GM23338 (cell line): ENCODE measurements around the gene TMA7B. TPM values are rescaled to one million over a fixed set of nuclear protein-coding genes. Genes with fewer than 3 reads are reported as not detected.

ENCODE experiments used
- ATAC-seq: fragments of 200-7000 bp; cut with Tn5 transposase; 3 replicates; pipeline ENCODE4 v1.9.1; 2020
- DNase-seq: peaks from one replicate; pipeline ENCODE4 v3.0.0-alpha.2; 2015; ENCODE audit warnings: low spot score
- H2AFZ ChIP-seq: fragments of 200-600 bp; sonication (generic); 2 replicates; pipeline ENCODE4 v1.8.0; 2016; ENCODE audit warnings: antibody characterized with exemption, mild to moderate bottlenecking, moderate library complexity
- H3F3A ChIP-seq: fragments of 200-600 bp; sonication (generic); replicated peaks from 2 replicates; pipeline ENCODE4 v1.8.0; 2017; ENCODE audit warnings: antibody characterized with exemption, mixed run types, low read depth
- H3K27ac ChIP-seq: fragments of 200-600 bp; sonication (generic); 2 replicates; pipeline ENCODE4 v1.6.1; 2016; ENCODE audit warnings: low read depth
- H3K27me3 ChIP-seq: fragments of 200-600 bp; sonication (generic); 2 replicates; pipeline ENCODE4 v1.8.0; 2016; ENCODE audit warnings: mild to moderate bottlenecking, mixed run types, moderate library complexity; ENCODE audit not compliant: insufficient read depth
- H3K36me3 ChIP-seq: fragments of 200-600 bp; sonication (generic); 2 replicates; pipeline ENCODE4 v1.8.0; 2016; ENCODE audit warnings: mild to moderate bottlenecking; ENCODE audit not compliant: insufficient read depth
- H3K4me1 ChIP-seq: fragments of 200-600 bp; sonication (generic); 2 replicates; pipeline ENCODE4 v1.8.0; 2016; ENCODE audit warnings: mild to moderate bottlenecking, moderate library complexity; ENCODE audit not compliant: insufficient read depth
- H3K4me2 ChIP-seq: fragments of 200-600 bp; sonication (generic); 2 replicates; pipeline ENCODE4 v1.7.1; 2017; ENCODE audit warnings: mixed run types
- H3K4me3 ChIP-seq: fragments of 200-600 bp; sonication (generic); 2 replicates; pipeline ENCODE4 v1.6.1; 2016; ENCODE audit warnings: mixed run types
- H3K79me2 ChIP-seq: fragments of 200-600 bp; sonication (generic); replicated peaks from 2 replicates; pipeline ENCODE4 v1.8.0; 2017; ENCODE audit warnings: mild to moderate bottlenecking; ENCODE audit not compliant: insufficient read depth
- H3K9me2 ChIP-seq: fragments of 200-600 bp; sonication (generic); 2 replicates; pipeline ENCODE4 v1.8.0; 2017; ENCODE audit not compliant: insufficient read depth
- H4K20me1 ChIP-seq: fragments of 200-600 bp; sonication (generic); replicated peaks from 2 replicates; pipeline ENCODE4 v1.8.0; 2017; ENCODE audit warnings: mild to moderate bottlenecking; ENCODE audit not compliant: insufficient read depth
- H3K27ac Mint-ChIP-seq: 2 replicates; pipeline ENCODE4 v1.8.0; 2020; ENCODE audit warnings: inconsistent platforms, mild to moderate bottlenecking, moderate library complexity, mixed read lengths
- H3K27me3 Mint-ChIP-seq: 3 replicates; pipeline ENCODE4 v1.8.0; 2022; ENCODE audit warnings: low read depth, mild to moderate bottlenecking, moderate library complexity, mixed read lengths, inconsistent platforms; ENCODE audit not compliant: insufficient read depth, poor library complexity
- H3K36me3 Mint-ChIP-seq: 3 replicates; pipeline ENCODE4 v1.8.0; 2021; ENCODE audit warnings: low read depth, mild to moderate bottlenecking, inconsistent platforms, moderate library complexity, mixed read lengths
- H3K4me1 Mint-ChIP-seq: 3 replicates; pipeline ENCODE4 v1.8.0; 2020; ENCODE audit warnings: mild to moderate bottlenecking, inconsistent platforms, mixed read lengths
- H3K4me3 Mint-ChIP-seq: 3 replicates; pipeline ENCODE4 v1.8.0; 2021; ENCODE audit warnings: moderate library complexity, mild to moderate bottlenecking, inconsistent platforms, mixed read lengths
- H3K9me3 Mint-ChIP-seq: 3 replicates; pipeline ENCODE4 v1.8.0; 2020; ENCODE audit warnings: moderate library complexity, mild to moderate bottlenecking, inconsistent platforms, mixed read lengths
- CREB1 ChIP-seq: fragments of 250-450 bp; sonication (Bioruptor Pico); IDR thresholded peaks from 2 replicates; pipeline ENCODE4 v1.5.0; 2020; ENCODE audit warnings: low read depth, mild to moderate bottlenecking, moderate library complexity
- EZH2phosphoT487 ChIP-seq: fragments of 200-600 bp; sonication (generic); IDR thresholded peaks from one replicate; pipeline ENCODE4 v1.8.1; 2018; ENCODE audit warnings: antibody characterized with exemption; ENCODE audit not compliant: unreplicated experiment
- JUNB ChIP-seq: IDR thresholded peaks from one replicate; pipeline ENCODE4 v1.6.1; 2016; ENCODE audit warnings: antibody characterized with exemption; ENCODE audit not compliant: unreplicated experiment
- REST ChIP-seq: IDR thresholded peaks from one replicate; pipeline ENCODE4 v1.6.1; 2018; ENCODE audit warnings: antibody characterized with exemption; ENCODE audit not compliant: unreplicated experiment
- STAT1 ChIP-seq: IDR thresholded peaks from one replicate; pipeline ENCODE4 v1.6.1; 2016; ENCODE audit warnings: antibody characterized with exemption; ENCODE audit not compliant: unreplicated experiment
- ZNF114 ChIP-seq: fragments of 250-450 bp; sonication (Bioruptor Pico); IDR thresholded peaks from 2 replicates; pipeline ENCODE4 v1.5.0; 2020; ENCODE audit warnings: mild to moderate bottlenecking, moderate library complexity
- ZNF331 ChIP-seq: fragments of 250-450 bp; sonication (Bioruptor Pico); IDR thresholded peaks from 2 replicates; pipeline ENCODE4 v1.5.0; 2020; ENCODE audit warnings: low read depth, mild to moderate bottlenecking, moderate library complexity
- polyA plus RNA-seq: library from polyadenylated mRNA; unstranded; fragments of >200 nt; fragmentation: Nextera tagmentation; extraction: Ambion mirVana; gene quantifications from 2 replicates; pipeline ENCODE4 v1.2.1, GENCODE V29; 2016
- total RNA-seq: library from RNA; depleted of rRNA; stranded (reverse); fragments of >200 nt; shearing (Covaris generic); gene quantifications from 2 replicates; pipeline ENCODE4 v1.2.3, GENCODE V29; 2014
- TF ChIP-seq, protein P1 (sequence below), 2 experiments: fragments of 200-600 bp in 1 of 2; sonication (generic) in 1 of 2; conservative IDR thresholded peaks; 2 replicates each; pipeline versions ENCODE4 v1.5.1 to v1.6.1; 2016 to 2017; ENCODE audit warnings: antibody characterized with exemption in 2 of 2, low read depth in 2 of 2, mild to moderate bottlenecking in 2 of 2, moderate library complexity in 1 of 2

The TMA7B gene
- total and polyA plus RNA-seq, 2 experiments from 2014 or later = not detected

- ATAC-seq = peak; percentile 97
- Mint-ChIP-seq H3K27me3 (peaks cover 4% of the 10 kb centered on the region), H3K9me3 (no peaks in the 10 kb centered on the region), H3K4me3 (no peak overlapping the region; the same call in 2 of the 3 replicates), H3K4me1 (peaks cover 38% of the 10 kb centered on the region), H3K27ac (peak overlapping the region; percentile 25), H3K36me3 (no peaks in the 10 kb centered on the region)
- peaks cover 22% of the 10 kb centered on the region for H3K4me1 ChIP-seq
- no peak overlapping the region for H3K27ac ChIP-seq
- no peaks in the 10 kb centered on the region for H3K79me2 ChIP-seq
- TF ChIP-seq, protein P1, sequence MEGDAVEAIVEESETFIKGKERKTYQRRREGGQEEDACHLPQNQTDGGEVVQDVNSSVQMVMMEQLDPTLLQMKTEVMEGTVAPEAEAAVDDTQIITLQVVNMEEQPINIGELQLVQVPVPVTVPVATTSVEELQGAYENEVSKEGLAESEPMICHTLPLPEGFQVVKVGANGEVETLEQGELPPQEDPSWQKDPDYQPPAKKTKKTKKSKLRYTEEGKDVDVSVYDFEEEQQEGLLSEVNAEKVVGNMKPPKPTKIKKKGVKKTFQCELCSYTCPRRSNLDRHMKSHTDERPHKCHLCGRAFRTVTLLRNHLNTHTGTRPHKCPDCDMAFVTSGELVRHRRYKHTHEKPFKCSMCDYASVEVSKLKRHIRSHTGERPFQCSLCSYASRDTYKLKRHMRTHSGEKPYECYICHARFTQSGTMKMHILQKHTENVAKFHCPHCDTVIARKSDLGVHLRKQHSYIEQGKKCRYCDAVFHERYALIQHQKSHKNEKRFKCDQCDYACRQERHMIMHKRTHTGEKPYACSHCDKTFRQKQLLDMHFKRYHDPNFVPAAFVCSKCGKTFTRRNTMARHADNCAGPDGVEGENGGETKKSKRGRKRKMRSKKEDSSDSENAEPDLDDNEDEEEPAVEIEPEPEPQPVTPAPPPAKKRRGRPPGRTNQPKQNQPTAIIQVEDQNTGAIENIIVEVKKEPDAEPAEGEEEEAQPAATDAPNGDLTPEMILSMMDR (conservative IDR thresholded peaks at IDR 0.05; ENCODE audit: low read depth in 2 of 2) = peak; percentile 92 to 97
- TF ChIP-seq JUNB (no peak), CREB1 (CRISPR knock-in tag) (no peak), REST (no peak), ZNF114 (CRISPR knock-in tag) (no peak)
- no peak overlapping the region for H3K4me3 ChIP-seq
- H3K9me2 ChIP-seq = no peaks in the 10 kb centered on the region
- H3K36me3 ChIP-seq = no peaks in the 10 kb centered on the region
- DNase-seq = peak; percentile 95
- H4K20me1 ChIP-seq = no peaks in the 10 kb centered on the region
- H3K4me2 ChIP-seq = no peak overlapping the region
- no peaks in the 10 kb centered on the region for H3K27me3 ChIP-seq
- H3F3A ChIP-seq = no peaks in the 10 kb centered on the region
- H2AFZ ChIP-seq = no peak overlapping the region
These were observed 27.1 kb upstream of the TMA7B start for GRCh38 chr22:39932918-39933649.

DNA sequence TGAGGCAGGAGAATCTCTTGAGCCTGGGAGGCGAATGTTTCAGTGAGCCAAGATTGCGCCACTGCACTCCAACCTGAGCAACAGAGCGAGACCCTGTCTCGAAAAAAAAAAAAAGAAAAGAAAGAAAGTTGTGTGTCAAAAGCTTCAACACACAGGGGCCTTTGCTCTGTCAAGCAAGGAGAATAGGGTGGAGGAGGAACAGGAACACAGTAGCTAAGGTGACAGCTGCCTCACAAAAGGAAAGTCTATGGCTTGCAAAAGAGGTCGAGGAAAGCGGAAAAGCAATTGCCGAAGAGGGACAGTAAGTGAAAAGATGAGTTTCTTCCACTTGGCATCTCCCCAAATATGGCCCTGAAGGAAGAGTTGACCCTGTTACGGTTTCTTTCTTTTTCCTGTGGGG is 26.5 kb upstream of the TMA7B start:
- H3K27me3 ChIP-seq = no peaks in the 10 kb centered on the region
- H3K27ac Mint-ChIP-seq = no peak overlapping the region
- TF ChIP-seq EZH2phosphoT487 (no peak), ZNF331 (CRISPR knock-in tag) (no peak), REST (no peak), ZNF114 (CRISPR knock-in tag) (no peak), STAT1 (no peak), CREB1 (CRISPR knock-in tag) (no peak)

More for the DNA sequence above, 26.5 kb upstream of the TMA7B start:
- Histone ChIP-seq H3F3A (no peaks in the 10 kb centered on the region), H3K27ac (no peak overlapping the region), H3K9me2 (no peaks in the 10 kb centered on the region), H2AFZ (no peak overlapping the region), H3K79me2 (no peaks in the 10 kb centered on the region), H3K36me3 (no peaks in the 10 kb centered on the region), H4K20me1 (no peaks in the 10 kb centered on the region), H3K4me1 (peaks cover 22% of the 10 kb centered on the region), H3K4me3 (no peak overlapping the region), H3K4me2 (no peak overlapping the region)
- no peaks in the 10 kb centered on the region for H3K9me3 Mint-ChIP-seq
- H3K27me3 Mint-ChIP-seq = peaks cover 4% of the 10 kb centered on the region
- no peaks in the 10 kb centered on the region for H3K36me3 Mint-ChIP-seq
- DNase-seq (no peak), ATAC-seq (no peak)
- peaks cover 40% of the 10 kb centered on the region for H3K4me1 Mint-ChIP-seq
- H3K4me3 Mint-ChIP-seq = no peak overlapping the region
